Suppressor macrophage treated with lipopolysaccharide for 1 hour (primary cell): ENCODE measurements around the gene B3GALT2.
A peak's percentile ranks its signal among the peaks of the same experiment; 100 is the strongest.
"Not testable (repeated sequence)": the region's sequence is repeated elsewhere in the genome, so short reads cannot be mapped to it uniquely, and the experiment has no call there.

Source experiments
- DNase-seq, 3 donors: peaks; one replicate each; pipeline ENCODE4 v3.0.0-alpha.2; 2020 to 2022

Gene B3GALT2

DNA sequence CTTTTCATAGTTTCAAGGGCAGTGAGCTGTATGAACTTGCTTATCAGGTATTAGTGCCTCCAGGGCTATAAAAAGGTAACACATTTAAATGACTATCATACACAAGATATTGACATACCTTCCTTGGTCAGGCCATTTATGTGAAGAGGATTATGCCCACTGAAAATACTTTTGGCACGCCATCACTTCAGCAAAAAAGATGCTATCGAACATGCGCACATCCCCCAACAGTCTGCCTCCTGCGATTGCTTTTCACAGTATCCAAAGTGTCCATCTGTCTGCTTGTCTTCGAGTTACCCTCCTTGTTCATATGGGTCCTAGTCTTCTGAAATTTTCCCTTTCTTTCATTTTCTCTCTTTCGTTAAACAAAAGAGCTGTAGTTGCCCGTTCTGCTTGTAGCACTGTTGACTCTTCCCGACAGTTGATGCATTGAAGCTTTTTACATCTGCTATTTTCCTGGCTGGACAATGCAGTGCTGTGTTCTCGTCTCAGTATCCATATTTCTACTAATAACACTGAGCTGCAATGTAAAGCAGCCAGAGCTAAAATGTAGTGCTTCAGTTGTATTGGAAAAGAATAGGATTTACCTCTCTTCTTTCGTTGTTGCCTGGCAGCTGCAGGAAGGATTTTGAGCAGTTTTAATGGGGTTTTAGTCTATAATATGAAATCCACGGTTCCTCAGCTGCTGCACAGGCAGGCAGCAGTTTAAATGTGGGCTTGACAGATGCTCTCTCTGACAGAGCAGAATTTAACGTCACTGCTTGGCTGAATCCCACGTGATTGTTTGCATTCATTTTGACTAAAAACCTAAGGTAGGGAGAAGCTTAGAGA, at the start of gene B3GALT2:
Gene B3GALT2 (minus strand): TSS at position 713 of the 831 bp plus-strand sequence. CDS start 5,051 bp downstream, outside the sequence.
- peak in 2 of 3 donors; percentile 7 to 22 for DNase-seq

DNA sequence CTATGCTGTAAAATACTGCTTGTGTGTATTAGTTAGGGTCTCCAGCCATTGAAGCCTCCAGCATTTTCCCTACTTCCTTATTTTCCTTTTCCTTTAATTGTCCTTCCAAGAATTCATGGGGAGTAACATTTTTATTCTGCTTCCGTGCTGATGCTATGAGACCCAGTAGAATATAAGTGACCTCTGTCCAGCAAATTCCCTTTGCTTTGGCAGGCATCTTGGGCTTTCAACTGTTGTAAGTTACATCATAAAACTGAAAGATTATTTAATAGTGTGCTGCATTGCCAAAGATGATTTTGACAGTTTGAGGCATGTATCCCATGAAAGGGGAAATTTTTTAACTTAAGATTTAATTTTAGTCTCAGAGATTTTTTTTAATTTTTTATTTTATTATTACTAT, 48.1 kb upstream of the B3GALT2 start:
- DNase-seq, result no peak

GRCh38 chr1:193231146-193231545, 44.7 kb upstream of the B3GALT2 start:
- not testable (repeated sequence) for DNase-seq

GRCh38 chr1:193229136-193229535, 42.7 kb upstream of the B3GALT2 start:
- DNase-seq, result no peak

- no peak for DNase-seq
Observed at GRCh38 chr1:193222056-193222615, 35.7 kb upstream of the B3GALT2 start.

DNA sequence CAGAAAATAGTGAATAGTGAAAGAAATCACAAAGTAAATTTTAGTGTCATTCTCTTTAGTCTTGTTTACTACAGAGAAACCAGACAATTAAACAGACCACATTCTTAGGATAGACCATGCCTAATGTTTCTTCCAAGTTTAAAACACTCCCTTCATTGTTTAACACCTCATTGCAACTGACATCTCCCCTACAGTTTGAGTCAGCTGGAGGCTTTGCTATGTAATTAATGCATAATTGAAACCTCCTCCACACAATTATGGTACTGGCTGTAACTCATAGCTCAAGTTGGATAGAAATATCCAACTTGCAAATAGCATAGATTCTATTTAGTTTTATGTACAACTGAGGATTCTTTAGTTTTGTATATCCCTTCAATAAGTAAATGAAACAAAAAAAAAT, 35.2 kb upstream of the B3GALT2 start:
- no peak for DNase-seq

DNA sequence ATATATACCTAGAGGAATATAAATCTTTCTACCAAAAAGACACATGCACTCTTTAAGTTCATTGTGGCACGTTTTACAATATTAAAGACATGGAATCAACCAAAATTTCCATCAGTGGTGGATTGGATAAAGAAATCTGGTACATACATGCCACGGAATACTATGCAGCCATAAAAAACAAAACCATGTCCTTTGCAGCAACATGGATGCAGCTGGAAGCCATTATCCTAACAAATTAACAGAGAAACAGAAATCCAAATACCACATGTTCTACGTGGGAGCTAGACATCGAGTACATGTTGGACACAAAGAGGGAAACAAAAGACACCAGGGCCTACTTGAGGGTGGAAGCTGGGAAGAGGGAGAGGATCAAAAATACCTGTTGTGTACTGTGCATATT, 33.0 kb upstream of the B3GALT2 start:
- no peak for DNase-seq

GRCh38 chr1:193216920-193217319, 30.5 kb upstream of the B3GALT2 start:
- DNase-seq, result no peak

DNA sequence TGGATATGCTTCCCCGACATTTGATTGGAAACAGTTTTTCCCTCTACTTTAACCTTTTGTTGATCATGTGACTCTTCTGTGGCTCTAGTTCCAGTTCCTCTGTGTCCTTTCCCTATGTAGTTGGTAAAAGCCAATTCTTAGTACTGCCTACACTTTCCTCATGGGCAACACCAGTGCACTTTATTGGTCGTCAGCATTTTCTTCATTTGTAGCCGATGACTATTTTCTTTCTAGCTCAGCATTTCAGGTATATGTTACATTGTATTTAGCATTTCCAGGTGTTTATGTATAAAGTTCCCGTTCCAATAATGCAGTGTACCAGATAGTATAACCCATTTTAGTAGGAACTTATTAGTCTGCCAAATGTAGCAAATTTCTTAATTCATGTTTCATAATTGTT, 27.6 kb upstream of the B3GALT2 start:
- no peak for DNase-seq

DNA sequence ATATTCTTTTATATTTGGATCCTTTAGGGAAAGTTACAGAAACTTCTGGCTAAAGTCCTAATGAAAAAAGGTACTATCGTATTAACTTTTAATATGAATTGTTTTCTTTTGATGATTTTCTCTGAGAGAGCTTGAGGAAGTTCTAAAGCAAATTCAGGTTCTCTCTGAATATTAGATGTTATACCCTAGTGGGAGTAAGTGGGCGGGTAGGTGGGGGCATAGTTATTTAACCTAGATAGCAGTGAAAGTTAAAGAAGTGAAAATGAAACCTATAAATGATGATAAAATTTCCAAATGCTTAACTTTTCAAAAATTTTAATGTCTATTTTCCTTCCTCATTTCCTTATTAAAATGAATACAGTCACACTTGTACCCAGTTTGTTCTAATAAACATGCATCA, 26.2 kb upstream of the B3GALT2 start:
- peak; percentile 6 to 34 (median 11) for DNase-seq

DNA sequence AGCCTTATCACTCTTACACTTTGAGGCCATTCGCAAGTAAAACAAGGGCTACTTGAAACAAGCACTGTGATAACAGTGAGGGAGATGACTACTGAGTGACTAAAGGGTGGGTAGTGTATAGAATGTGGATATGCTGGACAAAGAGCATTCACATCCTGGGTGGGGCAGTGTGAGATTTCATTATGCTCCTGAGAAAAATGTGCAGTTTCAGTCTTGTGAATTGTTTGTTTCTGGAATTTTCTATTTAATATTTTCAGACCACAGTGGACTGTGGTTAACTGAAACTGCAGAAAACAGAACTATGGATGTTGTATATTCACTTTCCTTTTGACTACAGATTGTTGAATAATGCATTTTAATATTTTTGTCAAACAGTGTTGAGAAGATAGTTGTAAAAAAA, 25.1 kb upstream of the B3GALT2 start:
- DNase-seq, result peak; percentile 39 to 75 (median 54)

DNA sequence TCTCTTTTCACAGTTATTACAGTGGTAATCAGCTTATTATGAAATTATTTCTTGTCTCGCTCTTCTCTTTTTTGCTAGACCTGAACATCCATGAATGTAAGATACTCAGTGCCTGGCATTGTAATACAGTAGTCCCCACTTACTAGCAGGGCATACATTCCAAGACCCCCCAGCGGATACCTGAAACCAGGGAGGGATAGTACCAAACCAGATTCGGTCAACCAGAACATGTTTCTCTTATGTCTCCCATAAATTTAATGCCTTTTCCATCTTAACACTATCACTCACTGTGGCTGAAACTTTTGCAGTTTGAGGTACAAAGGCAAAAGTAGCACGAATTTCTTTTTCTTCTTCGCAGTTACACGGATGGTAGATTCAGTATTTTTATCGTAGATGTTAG, 24.6 kb upstream of the B3GALT2 start:
- no peak for DNase-seq

DNA sequence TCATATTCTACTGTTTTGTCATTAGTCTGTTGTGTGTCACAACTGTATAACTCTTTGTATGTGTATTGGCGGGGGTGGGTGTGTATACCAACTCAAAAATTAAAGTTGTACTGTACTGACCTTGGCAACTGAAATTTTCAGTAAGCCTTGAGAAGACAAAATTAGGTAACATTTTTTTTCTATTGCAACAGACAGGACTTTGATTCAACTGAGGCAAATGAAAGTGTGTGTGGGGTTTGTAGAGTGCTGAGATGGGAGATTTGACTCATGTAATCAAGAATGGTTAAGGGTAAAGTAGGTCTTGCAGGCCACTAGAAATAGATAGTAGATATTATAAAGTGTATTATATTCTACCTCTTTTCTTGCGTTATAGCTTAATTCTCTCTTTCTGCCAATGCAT, 14.6 kb upstream of the B3GALT2 start:
- no peak for DNase-seq

DNA sequence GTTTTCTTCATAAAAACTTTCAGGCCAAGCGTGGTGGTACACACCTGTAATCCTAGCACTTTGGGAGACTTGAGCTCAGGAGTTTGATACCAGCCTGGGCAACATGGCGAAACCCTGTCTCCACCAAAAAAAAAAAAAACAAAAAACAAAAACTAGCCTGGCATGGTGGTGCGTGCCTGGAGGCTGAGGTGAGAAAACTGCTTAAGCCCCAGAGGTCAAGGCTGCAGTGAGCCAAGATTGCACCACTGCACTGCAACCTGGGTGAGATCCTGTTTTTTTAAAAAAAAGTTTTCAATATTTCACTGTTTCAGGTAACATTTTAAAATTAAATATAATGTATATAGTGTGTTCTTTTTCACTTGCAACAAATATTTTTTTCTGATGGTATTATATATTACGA, 13.5 kb upstream of the B3GALT2 start:
- DNase-seq, result no peak

DNA sequence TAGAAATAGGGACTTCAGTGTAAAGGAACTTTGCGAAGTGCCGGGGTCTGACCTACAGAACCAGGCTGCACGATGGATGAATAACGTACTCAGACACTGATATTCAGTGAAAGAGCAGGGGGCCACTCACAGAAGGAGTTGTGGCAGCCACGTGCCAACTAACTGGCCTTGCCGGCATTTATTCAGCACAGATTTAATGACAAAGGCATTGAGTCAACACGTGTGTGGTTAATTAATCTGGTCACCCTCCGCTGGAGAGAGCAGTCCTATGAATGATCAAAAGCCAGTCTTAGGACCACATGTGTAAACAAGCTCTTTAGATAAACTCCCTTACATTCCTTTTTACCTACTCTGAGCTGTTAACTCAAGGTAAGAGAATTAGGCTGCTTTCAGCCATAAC, 6.2 kb upstream of the B3GALT2 start:
- DNase-seq, result no peak

GRCh38 chr1:193190096-193190744, 3.8 kb upstream of the B3GALT2 start:
- DNase-seq, result no peak

GRCh38 chr1:193189442-193190095, 3.2 kb upstream of the B3GALT2 start:
- DNase-seq, result no peak

GRCh38 chr1:193188915-193189314, 2.5 kb upstream of the B3GALT2 start:
- not testable (repeated sequence) for DNase-seq

DNA sequence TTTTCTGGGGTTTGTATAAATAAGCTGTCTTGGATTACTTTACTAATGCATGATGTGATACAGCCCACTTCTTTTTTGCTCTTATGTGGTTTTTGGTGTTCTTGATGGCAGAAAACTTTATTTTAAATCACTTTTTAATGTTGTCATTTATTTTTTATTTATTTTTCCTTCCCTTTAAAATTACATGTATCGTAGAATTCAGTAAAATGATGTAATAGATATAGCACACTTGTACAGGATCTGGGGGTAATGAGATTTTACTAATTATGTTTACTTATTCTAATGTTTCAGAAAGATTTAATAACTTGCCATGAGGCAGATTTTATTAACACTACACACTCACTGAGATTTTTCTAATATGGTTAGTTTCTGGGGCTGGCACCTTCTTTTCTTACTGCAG, 701 bp upstream of the B3GALT2 start:
- DNase-seq, result no peak

DNA sequence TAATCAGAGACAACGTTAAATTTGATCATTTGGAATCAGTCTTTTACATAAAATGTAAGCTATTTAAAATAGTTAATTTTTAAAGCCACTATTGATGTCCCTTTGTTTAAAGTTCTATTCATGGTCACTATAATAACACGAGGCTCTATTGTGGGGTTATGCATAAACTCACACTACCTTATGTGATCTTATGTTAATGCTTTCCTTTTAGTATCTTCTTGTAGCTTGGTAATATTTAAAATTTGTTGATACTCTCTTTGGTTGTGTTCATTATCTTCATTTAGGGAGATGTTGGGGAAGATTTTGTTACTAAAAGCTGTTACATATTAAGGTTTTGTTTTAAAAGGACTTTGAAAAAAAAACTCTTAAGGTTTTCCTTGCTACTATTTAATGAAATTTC, 1.2 kb downstream of the B3GALT2 start:
- DNase-seq, result no peak

DNA sequence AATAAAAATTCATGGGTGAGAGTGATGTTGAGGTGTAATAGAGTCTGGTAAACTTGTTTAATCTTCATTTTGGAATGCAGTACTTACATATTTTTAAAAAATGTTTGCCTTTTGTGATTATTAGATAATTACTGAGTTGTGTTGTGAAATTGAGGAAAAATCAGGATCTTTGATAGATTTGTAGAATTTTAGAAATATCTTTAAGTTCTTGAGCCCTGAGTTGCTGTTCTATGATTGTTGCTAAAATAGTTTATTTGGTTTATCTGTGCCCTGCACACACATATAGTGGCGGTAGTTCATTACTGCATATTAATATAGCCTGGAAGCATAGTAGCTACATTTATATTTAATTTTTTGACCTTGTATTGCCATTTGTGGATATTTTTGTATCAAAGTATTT, 1.6 kb downstream of the B3GALT2 start:
- DNase-seq, result no peak

DNA sequence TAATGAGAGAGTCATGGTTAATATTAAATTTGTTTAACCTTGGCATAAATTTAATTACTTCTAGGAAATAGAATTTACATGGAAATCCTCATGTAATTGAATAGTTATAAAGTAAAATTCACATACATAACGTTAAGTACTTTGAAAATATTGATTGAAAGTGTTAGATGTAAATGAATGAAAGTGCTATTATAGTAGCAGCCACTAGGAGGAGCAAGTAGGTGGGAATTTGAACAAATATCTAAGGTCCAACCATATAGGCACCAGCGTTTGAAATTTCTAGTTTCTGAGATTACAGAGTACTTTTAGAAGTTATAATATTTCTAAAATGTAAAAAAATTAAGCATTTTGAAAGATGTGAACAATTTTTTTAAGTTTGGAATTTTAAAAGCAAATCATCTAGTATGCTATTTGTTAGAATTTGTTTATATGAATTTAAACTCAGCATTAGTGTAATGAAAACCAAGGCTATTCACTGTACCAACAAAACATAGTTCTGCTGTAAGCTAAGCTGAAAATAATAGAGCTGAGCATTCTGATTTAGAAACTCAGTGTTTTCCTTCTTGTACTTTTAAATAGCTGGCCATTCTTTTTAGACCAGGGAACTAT, 3.3 kb downstream of the B3GALT2 start:
- DNase-seq, result peak; percentile 71 to 76 (median 75)

GRCh38 chr1:193181985-193182384, 4.4 kb downstream of the B3GALT2 start:
- DNase-seq, result no peak
